SK-N-SH treated with all-trans-retinoic acid at 6 μM for 48 hours (cell line): ENCODE data around the gene KCNC2.

ENCODE experiments used
- ATAC-seq: fragments of 200-7000 bp; cut with Tn5 transposase; 3 replicates; pipeline ENCODE4 v1.9.1; 2020; ENCODE audit warnings: mild to moderate bottlenecking, moderate library complexity
- ARNTL ChIP-seq: fragments of 450-650 bp; formaldehyde crosslinking; IDR thresholded peaks from 2 replicates; pipeline ENCODE4 v1.5.0; 2020; ENCODE audit warnings: low read depth, mild to moderate bottlenecking, moderate library complexity, borderline replicate concordance
- CSDC2 ChIP-seq: fragments of 250-450 bp; sonication (Bioruptor Pico); IDR thresholded peaks from 2 replicates; pipeline ENCODE4 v1.5.0; 2020; ENCODE audit warnings: mild to moderate bottlenecking, moderate library complexity
- ESRRG ChIP-seq: fragments of 250-450 bp; sonication (Bioruptor Pico); IDR thresholded peaks from 2 replicates; pipeline ENCODE4 v1.6.1; 2021; ENCODE audit warnings: mild to moderate bottlenecking
- GLIS3 ChIP-seq: fragments of 250-450 bp; sonication (Bioruptor Pico); IDR thresholded peaks from 2 replicates; pipeline ENCODE4 v1.5.0; 2020; ENCODE audit warnings: mild to moderate bottlenecking, moderate library complexity
- ISL1 ChIP-seq: fragments of 250-450 bp; sonication (Bioruptor Pico); IDR thresholded peaks from 2 replicates; pipeline ENCODE4 v2.1.2; 2022; ENCODE audit warnings: mild to moderate bottlenecking, moderate library complexity
- OSR1 ChIP-seq: fragments of 250-450 bp; sonication (Bioruptor Pico); IDR thresholded peaks from 2 replicates; pipeline ENCODE4 v1.8.0; 2022; ENCODE audit warnings: moderate library complexity, mild to moderate bottlenecking, inconsistent platforms
- RARB ChIP-seq: fragments of 250-450 bp; sonication (Bioruptor Pico); IDR thresholded peaks from 2 replicates; pipeline ENCODE4 v1.8.0; 2021; ENCODE audit warnings: mild to moderate bottlenecking, moderate library complexity
- SNAI2 ChIP-seq: fragments of 250-450 bp; sonication (Bioruptor Pico); IDR thresholded peaks from 2 replicates; pipeline ENCODE4 v1.5.0; 2020; ENCODE audit warnings: mild to moderate bottlenecking, moderate library complexity
- TOX ChIP-seq: fragments of 250-450 bp; sonication (Bioruptor Pico); IDR thresholded peaks from 2 replicates; pipeline ENCODE4 v1.8.0; 2021; ENCODE audit warnings: mild to moderate bottlenecking, moderate library complexity, borderline replicate concordance
- ZC3H10 ChIP-seq: fragments of 250-450 bp; sonication (Bioruptor Pico); IDR thresholded peaks from 2 replicates; pipeline ENCODE4 v1.5.1; 2021; ENCODE audit warnings: mild to moderate bottlenecking, moderate library complexity
- ZFP3 ChIP-seq: fragments of 250-450 bp; sonication (Bioruptor Pico); IDR thresholded peaks from 2 replicates; pipeline ENCODE4 v1.5.0; 2020; ENCODE audit warnings: mild to moderate bottlenecking, moderate library complexity
- ZNF565 ChIP-seq: fragments of 450-650 bp; formaldehyde crosslinking; conservative IDR thresholded peaks from 2 replicates; pipeline ENCODE4 v1.5.0; 2020; ENCODE audit warnings: low read depth, mild to moderate bottlenecking, moderate library complexity
- ZNF70 ChIP-seq: fragments of 450-650 bp; formaldehyde crosslinking; IDR thresholded peaks from 2 replicates; pipeline ENCODE4 v1.5.0; 2020; ENCODE audit warnings: mild to moderate bottlenecking, moderate library complexity
- TF ChIP-seq, protein P1 (sequence below): fragments of 250-450 bp; sonication (Bioruptor Pico); IDR thresholded peaks from 2 replicates; pipeline ENCODE4 v1.5.0; 2020; ENCODE audit warnings: mild to moderate bottlenecking, moderate library complexity
- TF ChIP-seq, protein P2 (sequence below): fragments of 250-450 bp; sonication (Bioruptor Pico); IDR thresholded peaks from 2 replicates; pipeline ENCODE4 v1.5.1; 2021; ENCODE audit warnings: mild to moderate bottlenecking, moderate library complexity
- TF ChIP-seq, protein P3 (sequence below): fragments of 250-450 bp; sonication (Bioruptor Pico); IDR thresholded peaks from 2 replicates; pipeline ENCODE4 v1.8.0; 2020; ENCODE audit warnings: mild to moderate bottlenecking, moderate library complexity, borderline replicate concordance
- TF ChIP-seq, protein P4 (sequence below): fragments of 250-450 bp; sonication (Bioruptor Pico); IDR thresholded peaks from 2 replicates; pipeline ENCODE4 v1.8.0; 2021; ENCODE audit warnings: low read depth, mild to moderate bottlenecking, moderate library complexity, borderline replicate concordance
- TF ChIP-seq, protein P5 (sequence below): fragments of 250-450 bp; sonication (Bioruptor Pico); IDR thresholded peaks from 2 replicates; pipeline ENCODE4 v1.5.1; 2020; ENCODE audit warnings: low read depth, mild to moderate bottlenecking, moderate library complexity

Gene KCNC2

DNA sequence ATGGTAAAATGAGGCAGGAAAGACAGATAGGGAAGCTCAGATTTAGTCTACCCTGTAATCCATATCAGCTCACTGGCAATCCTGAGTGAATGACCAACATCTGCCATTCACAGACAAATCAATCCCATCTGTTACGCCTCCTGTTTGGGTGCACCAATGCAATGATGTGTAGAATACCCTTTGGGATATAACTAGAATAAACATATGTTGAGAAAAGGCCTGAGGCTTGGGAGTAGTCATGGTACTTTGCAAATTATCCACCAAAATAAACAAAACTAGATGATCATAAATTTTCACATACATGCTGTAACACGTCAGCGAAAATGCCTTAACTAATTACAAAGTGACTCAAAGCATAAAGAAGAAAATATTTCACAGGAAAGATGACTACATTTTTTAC, 78.8 kb downstream of the KCNC2 start:
- ATAC-seq = no peak
- TF ChIP-seq ESRRG (CRISPR knock-in tag) (no peak), RARB (CRISPR knock-in tag) (no peak), ARNTL (CRISPR knock-in tag) (no peak), ISL1 (CRISPR knock-in tag) (no peak), CSDC2 (CRISPR knock-in tag) (no peak), ZNF70 (no peak), ZC3H10 (CRISPR knock-in tag) (no peak)
- TF ChIP-seq, protein P1, sequence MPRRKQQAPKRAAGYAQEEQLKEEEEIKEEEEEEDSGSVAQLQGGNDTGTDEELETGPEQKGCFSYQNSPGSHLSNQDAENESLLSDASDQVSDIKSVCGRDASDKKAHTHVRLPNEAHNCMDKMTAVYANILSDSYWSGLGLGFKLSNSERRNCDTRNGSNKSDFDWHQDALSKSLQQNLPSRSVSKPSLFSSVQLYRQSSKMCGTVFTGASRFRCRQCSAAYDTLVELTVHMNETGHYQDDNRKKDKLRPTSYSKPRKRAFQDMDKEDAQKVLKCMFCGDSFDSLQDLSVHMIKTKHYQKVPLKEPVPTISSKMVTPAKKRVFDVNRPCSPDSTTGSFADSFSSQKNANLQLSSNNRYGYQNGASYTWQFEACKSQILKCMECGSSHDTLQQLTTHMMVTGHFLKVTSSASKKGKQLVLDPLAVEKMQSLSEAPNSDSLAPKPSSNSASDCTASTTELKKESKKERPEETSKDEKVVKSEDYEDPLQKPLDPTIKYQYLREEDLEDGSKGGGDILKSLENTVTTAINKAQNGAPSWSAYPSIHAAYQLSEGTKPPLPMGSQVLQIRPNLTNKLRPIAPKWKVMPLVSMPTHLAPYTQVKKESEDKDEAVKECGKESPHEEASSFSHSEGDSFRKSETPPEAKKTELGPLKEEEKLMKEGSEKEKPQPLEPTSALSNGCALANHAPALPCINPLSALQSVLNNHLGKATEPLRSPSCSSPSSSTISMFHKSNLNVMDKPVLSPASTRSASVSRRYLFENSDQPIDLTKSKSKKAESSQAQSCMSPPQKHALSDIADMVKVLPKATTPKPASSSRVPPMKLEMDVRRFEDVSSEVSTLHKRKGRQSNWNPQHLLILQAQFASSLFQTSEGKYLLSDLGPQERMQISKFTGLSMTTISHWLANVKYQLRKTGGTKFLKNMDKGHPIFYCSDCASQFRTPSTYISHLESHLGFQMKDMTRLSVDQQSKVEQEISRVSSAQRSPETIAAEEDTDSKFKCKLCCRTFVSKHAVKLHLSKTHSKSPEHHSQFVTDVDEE (CRISPR knock-in tag) = no peak
- TF ChIP-seq, protein P2, sequence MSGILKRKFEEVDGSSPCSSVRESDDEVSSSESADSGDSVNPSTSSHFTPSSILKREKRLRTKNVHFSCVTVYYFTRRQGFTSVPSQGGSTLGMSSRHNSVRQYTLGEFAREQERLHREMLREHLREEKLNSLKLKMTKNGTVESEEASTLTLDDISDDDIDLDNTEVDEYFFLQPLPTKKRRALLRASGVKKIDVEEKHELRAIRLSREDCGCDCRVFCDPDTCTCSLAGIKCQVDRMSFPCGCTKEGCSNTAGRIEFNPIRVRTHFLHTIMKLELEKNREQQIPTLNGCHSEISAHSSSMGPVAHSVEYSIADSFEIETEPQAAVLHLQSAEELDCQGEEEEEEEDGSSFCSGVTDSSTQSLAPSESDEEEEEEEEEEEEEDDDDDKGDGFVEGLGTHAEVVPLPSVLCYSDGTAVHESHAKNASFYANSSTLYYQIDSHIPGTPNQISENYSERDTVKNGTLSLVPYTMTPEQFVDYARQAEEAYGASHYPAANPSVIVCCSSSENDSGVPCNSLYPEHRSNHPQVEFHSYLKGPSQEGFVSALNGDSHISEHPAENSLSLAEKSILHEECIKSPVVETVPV (CRISPR knock-in tag) = no peak
- TF ChIP-seq, protein P3, sequence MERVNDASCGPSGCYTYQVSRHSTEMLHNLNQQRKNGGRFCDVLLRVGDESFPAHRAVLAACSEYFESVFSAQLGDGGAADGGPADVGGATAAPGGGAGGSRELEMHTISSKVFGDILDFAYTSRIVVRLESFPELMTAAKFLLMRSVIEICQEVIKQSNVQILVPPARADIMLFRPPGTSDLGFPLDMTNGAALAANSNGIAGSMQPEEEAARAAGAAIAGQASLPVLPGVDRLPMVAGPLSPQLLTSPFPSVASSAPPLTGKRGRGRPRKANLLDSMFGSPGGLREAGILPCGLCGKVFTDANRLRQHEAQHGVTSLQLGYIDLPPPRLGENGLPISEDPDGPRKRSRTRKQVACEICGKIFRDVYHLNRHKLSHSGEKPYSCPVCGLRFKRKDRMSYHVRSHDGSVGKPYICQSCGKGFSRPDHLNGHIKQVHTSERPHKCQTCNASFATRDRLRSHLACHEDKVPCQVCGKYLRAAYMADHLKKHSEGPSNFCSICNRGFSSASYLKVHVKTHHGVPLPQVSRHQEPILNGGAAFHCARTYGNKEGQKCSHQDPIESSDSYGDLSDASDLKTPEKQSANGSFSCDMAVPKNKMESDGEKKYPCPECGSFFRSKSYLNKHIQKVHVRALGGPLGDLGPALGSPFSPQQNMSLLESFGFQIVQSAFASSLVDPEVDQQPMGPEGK (CRISPR knock-in tag) = no peak
- TF ChIP-seq, protein P4, sequence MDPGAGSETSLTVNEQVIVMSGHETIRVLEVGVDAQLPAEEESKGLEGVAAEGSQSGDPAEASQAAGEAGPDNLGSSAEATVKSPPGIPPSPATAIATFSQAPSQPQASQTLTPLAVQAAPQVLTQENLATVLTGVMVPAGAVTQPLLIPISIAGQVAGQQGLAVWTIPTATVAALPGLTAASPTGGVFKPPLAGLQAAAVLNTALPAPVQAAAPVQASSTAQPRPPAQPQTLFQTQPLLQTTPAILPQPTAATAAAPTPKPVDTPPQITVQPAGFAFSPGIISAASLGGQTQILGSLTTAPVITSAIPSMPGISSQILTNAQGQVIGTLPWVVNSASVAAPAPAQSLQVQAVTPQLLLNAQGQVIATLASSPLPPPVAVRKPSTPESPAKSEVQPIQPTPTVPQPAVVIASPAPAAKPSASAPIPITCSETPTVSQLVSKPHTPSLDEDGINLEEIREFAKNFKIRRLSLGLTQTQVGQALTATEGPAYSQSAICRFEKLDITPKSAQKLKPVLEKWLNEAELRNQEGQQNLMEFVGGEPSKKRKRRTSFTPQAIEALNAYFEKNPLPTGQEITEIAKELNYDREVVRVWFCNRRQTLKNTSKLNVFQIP (CRISPR knock-in tag) = no peak
- TF ChIP-seq, all 23 proteins: peak for 0

DNA sequence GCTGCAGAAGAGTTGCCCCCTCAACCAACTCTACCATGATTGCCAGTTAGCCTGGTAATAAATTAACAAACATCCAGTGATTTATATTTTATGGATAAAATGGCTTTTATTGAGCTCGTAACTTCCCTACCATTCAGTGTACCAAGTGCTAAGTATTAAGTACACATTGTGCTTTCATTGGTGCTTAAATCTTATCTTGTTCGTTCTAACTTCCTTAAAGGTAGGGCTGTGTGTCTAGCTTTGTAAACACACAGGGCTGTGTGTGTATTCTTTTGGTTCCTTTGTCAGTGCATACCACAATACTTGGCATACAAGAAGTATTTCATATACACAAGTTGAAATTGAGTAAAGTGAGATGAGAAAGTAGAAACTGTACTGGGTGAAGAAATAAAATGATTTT, 80.4 kb downstream of the KCNC2 start:
- TF ChIP-seq, protein P1 (CRISPR knock-in tag) = no peak
- no peak for TF ChIP-seq OSR1 (CRISPR knock-in tag)
- no peak for ATAC-seq

DNA sequence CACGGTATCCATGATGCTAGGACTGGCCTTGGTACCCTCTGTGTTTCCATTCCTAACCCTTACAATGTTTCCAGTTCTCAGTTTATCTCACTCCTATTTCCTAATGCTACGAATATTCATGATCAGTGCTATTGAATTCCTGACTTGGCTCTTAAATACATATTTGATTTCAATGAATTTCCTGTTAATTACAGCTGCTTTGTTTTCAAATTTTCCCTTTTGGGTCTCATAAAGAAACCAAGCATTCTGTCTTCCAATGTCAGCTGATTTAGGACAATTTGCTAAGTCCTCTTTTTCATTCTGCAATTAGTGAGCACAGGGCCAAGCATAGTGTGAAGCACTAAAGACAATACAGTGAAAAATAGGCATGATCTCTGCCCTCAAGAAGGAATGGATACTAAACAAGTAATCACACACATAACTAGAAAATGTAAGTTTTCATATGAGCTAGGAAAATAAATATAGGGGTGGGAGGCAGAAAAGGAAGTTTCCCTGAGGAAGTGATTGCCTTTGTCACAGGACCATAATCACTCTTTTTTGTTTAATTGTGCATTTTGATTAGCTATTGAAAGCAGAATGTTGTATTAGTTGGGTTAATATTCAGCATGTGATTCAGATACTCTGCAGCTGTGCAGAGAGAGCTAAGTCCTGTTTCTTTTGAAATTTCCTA, 88.5 kb downstream of the KCNC2 start:
- no peak for ATAC-seq
- TF ChIP-seq, protein P1 (CRISPR knock-in tag) = no peak
- TF ChIP-seq, protein P5, sequence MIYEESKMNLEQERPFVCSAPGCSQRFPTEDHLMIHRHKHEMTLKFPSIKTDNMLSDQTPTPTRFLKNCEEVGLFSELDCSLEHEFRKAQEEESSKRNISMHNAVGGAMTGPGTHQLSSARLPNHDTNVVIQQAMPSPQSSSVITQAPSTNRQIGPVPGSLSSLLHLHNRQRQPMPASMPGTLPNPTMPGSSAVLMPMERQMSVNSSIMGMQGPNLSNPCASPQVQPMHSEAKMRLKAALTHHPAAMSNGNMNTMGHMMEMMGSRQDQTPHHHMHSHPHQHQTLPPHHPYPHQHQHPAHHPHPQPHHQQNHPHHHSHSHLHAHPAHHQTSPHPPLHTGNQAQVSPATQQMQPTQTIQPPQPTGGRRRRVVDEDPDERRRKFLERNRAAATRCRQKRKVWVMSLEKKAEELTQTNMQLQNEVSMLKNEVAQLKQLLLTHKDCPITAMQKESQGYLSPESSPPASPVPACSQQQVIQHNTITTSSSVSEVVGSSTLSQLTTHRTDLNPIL (CRISPR knock-in tag) = no peak
- no peak for TF ChIP-seq GLIS3 (CRISPR knock-in tag)
- TF ChIP-seq ZC3H10 (CRISPR knock-in tag) = no peak
- TF ChIP-seq, protein P3 (CRISPR knock-in tag) = no peak
- TF ChIP-seq CSDC2 (CRISPR knock-in tag) = no peak
- TF ChIP-seq SNAI2 (CRISPR knock-in tag) = no peak
- no peak for TF ChIP-seq ZFP3 (CRISPR knock-in tag)
- TF ChIP-seq TOX (CRISPR knock-in tag) = no peak
- no peak for TF ChIP-seq ZNF565 (CRISPR knock-in tag)
- TF ChIP-seq ISL1 (CRISPR knock-in tag) = no peak
